Neural progenitor cell (in vitro differentiated cells): ENCODE results near the gene GOLGB1.

ENCODE experiments used
- CTCF ChIP-seq: fragments of 200-600 bp; sonication (generic); IDR thresholded peaks from 2 replicates; pipeline ENCODE4 v1.5.1; 2017; ENCODE audit warnings: antibody characterized with exemption, mild to moderate bottlenecking
- EZH2 ChIP-seq: fragments of 200-600 bp; sonication (generic); IDR thresholded peaks from 2 replicates; pipeline ENCODE4 v1.6.1; 2017; ENCODE audit warnings: antibody characterized with exemption, mild to moderate bottlenecking, moderate library complexity

- TF ChIP-seq CTCF (no peak), EZH2 (no peak)
These were observed 53.4 kb downstream of the GOLGB1 start for GRCh38 chr3:121696186-121696585.
